Inflammatory macrophage (primary cell): ENCODE measurements around the gene VPS37D.
"Not testable (repeated sequence)": the region's sequence is repeated elsewhere in the genome, so short reads cannot be mapped to it uniquely, and the experiment has no call there.

Experiments used
- DNase-seq, 2 donors: peaks; one replicate each; pipeline ENCODE4 v3.0.0-alpha.2; 2020 to 2022

The VPS37D gene

GRCh38 chr7:73706126-73707044 lies 38.8 kb downstream of the VPS37D start:
- no peak for DNase-seq

- DNase-seq, result no peak
These were observed 39.5 kb downstream of the VPS37D start for GRCh38 chr7:73707045-73707631.

- no peak for DNase-seq
These were observed 41.4 kb downstream of the VPS37D start for GRCh38 chr7:73708961-73709549.

DNA sequence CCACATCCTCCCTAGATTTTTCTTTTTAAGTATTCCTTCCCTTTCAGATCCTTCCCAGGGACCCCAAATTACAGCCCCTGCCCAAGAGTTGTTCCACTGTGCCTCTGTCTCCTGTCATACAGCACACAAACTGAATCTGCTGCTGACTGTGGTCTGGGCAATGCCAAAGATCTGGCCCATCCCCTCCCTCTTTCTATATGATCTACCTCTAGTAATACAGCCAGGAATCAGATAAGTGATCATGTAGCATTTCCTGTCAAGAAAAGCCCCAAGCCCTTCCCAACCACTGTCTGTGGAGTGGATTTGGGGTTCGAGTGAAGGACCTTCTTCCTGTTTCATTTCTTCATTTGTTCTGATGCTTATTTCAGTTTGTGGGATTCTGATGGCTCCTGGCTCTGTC lies 45.1 kb downstream of the VPS37D start:
- DNase-seq, result no peak

DNA sequence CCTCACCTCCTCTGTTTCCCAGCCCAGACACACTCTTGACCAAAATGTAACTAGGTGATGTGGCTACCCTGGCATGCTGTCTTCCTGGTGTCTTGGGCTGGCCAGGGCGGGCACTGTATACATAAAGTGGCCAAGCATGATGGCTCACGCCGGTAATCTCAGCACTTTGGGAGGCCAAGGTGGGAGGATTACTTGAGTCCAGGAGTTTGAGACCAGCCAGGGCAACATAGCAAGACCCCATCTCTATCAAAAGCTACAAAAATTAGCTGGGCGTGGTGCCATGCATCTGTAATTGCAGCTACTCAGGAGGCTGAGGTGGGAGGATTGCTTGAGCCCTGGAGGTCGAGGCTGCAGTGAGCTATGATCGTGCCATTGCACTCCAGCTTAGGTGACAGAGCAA lies 45.7 kb downstream of the VPS37D start:
- not testable (repeated sequence) for DNase-seq

- no peak for DNase-seq
These were observed 48.2 kb downstream of the VPS37D start for GRCh38 chr7:73715648-73716317.

GRCh38 chr7:73716318-73716890 lies 48.8 kb downstream of the VPS37D start:
- DNase-seq, result no peak

- no peak for DNase-seq
These were observed 49.6 kb downstream of the VPS37D start for GRCh38 chr7:73717025-73717807.

DNA sequence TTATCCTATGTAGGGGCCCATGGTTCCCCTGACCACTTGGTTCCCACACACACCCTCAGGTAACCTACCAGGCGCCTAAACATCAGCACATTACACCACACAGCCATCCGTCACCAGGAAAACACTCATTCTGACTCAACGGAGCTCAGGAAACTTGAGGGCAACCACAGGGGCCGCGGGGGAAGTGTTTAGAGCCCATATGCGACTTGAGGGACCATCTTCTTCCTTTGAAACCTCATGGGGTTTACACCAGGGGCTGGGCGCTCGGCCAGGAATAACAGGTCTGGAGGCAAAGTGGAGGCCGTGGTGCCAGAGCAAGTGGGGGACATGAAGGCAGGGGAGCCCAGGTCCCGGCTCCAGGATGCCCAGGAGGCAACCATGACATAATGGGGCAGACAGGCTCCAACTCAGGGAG lies 50.4 kb downstream of the VPS37D start:
- DNase-seq, result peak; percentile 21 to 58

DNA sequence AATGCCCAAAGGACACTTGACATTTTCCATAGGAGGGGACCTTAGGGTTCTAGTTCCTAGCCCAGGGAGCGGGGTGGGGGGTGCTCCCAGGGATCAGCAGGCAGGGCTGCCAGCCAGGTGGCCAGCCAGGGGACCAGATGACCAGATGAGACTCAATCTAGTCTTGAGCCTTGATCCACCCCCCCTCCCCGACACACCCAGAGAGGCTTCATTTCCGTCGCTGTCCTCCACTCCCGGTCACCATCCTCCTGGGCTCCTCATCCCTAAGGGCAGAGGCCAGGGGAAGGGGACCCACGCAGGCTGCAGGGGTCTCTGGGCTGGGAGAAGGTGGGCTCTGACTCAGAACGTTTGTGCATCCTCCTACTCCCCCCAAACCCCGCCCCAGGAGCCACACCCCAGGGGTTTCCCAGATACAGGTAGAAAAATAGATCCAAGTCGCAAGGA lies 50.8 kb downstream of the VPS37D start:
- no peak for DNase-seq

- DNase-seq, result peak; percentile 46 to 77
These were observed 51.5 kb downstream of the VPS37D start, which contains the start of gene STX1A for GRCh38 chr7:73718905-73719805. TSS of gene STX1A (minus strand) at chr7:73719669. CDS start at chr7:73719631, 38 bp downstream.

DNA sequence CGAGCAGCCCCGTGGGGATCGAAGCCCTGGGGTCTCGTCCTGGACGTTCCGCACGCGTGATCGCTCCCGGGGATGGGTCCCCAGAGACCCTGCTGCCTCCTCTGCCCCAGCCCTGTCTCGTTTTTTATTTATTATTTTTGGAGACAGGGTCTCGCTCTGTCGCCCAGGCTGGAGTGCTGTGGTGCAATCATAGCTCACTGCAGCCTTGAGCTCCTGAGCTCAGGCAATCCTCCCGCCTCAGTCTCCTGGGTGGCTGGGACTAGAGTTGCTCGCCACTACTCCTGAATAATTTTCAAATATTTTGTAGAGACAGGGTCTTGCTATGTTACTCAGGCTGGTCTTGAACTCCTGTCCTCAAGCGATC lies 52.2 kb downstream of the VPS37D start:
- no peak for DNase-seq

- DNase-seq, result not testable (repeated sequence)
These were observed 52.8 kb downstream of the VPS37D start for GRCh38 chr7:73720443-73720842.

DNA sequence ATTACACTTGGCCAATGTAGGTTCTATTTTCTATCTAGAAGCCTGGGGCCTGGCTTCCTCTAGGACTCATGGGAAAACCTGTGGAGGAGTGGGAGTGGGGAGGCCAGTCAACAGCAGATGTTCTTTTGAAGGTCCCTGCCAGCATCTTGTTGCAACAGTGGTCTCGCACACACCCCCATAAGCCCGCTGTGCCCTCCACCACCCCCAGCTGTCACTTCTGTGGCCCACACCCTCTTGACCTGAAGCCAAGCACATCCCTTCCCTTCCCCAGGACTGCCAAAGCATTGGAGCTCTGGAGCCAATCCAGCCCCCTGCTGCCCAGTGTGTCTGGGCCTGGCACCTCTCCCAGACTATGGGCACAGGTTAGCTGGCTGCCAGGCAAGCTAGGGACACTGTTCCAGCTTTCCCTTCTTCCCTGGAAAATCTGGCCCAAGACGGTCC lies 53.8 kb downstream of the VPS37D start:
- DNase-seq, result no peak
